GM19372 (cell line): ENCODE data around the gene SLC66A1.
"Not testable (repeated sequence)": the region's sequence is repeated elsewhere in the genome, so short reads cannot be mapped to it uniquely, and the experiment has no call there.

Source experiments
- ATAC-seq: cut with Tn5 transposase; IDR thresholded peaks from one replicate; pipeline ENCODE4 v1.9.1; 2021; ENCODE audit warnings: mild to moderate bottlenecking, low read depth, moderate library complexity; ENCODE audit not compliant: unreplicated experiment

SLC66A1 gene

DNA sequence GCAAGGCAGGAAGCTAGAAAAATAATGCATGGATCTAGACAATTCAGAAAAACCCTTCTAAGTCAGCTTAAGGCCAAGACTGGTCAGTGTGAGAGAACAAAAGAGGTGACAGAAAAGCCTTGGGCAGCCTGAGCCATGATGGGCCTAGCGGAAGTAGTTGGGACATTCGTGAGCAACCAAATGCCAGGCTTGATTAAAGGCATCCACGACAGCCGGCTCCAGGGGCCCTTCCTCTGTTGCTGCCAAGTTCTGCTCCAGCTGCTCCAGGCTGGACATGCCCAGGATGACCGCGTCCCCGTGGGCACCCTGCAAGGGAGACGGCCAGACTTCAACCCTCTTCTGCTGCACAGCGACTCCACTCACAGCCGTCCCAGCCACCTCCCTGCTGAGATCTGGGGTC, 8.0 kb upstream of the SLC66A1 start:
- ATAC-seq, result not testable (repeated sequence)

DNA sequence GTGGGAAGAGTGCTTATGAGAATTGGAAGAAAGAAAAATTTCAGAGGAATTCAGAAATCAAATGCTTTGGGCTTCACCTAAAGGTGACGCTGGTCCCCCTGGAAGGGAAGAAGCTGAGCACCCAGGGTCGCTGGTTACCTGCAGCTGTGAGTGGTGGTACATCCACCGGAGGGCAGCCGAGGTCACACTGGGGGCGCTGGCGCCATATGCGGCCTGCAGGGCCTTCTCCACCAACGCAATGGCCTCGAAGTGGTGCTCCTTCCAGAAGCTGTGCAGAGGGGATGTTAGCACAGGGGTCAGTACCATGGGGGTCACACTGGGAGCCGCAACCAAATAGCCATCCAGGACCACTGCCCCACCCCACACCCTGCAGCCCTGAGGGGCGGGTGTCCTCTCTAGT, 6.2 kb upstream of the SLC66A1 start:
- ATAC-seq, result no peak

DNA sequence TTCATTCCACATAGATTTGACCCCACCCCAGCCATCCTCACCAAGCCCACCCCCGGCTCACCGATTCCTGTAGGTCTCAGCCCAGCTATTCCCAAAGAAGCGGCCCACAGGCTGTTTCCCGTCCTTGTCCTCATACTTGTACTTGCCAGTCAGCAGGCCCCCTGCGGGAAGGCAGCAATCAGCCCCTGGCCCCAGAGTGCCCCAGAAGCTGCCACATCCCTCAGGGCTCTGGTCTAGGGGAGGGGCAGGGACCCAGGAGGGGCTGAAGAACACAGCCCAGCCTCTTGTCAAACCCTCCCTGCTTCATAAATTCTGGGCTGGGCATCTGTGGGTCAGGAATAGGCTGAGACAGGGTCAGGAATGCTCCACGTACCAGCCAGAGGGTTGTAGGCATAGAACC, 5.2 kb upstream of the SLC66A1 start:
- no peak for ATAC-seq

DNA sequence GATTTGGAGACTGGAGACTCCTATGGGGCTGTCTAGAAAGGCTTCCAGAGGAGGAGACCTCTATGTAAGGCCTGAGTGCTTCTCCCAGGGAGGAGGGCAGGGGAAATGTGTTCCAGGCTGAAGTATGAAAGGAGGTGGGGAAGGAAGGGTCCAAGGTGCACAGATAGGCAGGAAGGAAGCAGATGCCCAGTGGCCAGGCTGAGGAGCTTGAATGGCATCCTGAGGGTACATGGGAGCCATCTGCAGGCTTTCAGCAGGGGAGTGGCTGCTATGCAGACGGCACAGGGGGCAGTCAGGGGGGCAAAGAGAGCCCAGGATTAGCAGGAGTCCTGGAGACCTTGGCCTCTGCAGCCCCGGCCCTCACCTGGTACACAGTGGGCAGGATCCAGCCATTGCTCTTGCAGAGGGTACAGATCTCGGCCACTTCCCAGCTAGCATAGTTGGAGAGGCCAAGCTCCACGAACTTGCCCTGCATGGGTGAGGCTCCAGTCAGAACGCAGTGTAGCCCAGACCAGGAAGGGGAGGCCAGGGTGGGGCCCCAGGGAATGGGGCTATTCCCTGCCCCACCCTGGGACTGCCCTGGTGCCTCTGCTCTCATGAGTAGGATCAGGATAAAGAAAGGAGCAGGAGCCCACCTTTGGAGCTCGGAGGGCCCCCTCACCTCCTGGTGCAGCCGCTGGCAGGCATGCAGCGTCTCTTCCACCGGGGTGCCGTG, 4.2 kb upstream of the SLC66A1 start:
- no peak for ATAC-seq

DNA sequence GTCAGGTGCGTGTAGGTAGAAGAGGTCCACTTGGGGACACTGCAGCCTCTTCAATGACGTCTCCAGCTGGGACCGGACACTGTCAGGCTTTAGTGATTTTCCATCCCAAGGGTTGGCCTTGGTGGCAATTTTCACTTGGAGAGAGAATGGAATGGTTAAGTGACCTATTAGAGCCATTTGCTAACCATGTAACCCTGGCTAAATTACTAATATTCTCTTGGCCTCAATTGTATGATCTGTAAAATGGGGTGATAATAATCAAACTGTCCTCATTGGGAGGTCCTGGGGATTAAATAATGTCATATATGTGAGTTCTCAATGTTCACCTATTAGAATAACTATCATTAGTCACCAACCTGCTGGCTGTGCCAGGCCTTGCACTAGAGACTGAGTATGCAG, 3.6 kb upstream of the SLC66A1 start:
- no peak for ATAC-seq

DNA sequence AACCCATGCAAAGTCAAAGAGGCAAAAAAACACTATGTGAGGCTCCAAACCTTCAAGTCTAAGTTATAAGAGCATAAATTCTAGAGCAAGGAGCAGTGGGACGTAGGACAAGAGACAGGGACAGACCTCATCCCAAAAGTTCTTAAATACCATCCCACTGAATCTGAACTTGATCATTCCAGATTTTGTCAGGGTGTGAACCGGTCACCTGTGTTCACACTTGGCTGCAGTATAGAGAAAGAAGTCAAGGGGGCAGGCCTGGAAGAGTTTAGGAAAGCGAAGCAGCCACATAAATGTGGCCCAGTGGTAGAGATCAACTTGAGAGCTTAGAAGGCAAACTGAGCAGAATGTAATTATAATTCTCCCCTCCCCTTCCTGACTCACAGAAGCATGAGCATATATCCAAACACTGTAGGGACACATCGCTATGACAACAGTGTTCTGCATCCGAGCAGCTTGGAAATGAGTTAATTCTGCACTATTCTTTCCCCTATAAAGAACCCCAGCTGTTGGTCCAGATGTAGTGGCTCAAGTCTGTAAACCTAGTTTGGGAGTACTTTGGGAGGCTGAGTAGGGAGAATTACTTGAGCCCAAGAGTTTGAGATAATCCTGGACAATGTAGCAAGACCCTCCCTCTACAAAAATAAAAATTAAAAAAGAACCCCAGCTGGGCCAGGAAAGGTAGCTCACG, 2.9 kb upstream of the SLC66A1 start:
- ATAC-seq, result no peak

DNA sequence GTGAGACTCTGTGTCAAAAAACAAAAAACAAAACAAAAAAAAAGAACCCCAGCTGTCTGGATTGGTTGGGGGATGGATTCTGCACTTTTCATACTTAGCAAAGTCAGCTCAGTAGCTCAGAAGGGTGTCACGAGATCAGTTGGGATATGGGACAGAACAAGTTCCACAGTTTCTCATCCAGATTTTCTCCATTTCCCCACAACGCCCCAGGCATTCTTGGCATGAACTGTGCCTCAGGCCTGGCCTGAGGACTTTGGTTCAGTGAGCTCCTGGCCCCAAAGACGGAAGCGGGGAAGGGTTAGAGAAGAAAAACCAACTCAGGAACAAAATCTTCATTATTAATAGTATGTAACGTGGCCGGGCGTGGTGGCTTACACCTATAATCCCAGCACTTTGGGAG, 2.1 kb upstream of the SLC66A1 start:
- ATAC-seq, result no peak

DNA sequence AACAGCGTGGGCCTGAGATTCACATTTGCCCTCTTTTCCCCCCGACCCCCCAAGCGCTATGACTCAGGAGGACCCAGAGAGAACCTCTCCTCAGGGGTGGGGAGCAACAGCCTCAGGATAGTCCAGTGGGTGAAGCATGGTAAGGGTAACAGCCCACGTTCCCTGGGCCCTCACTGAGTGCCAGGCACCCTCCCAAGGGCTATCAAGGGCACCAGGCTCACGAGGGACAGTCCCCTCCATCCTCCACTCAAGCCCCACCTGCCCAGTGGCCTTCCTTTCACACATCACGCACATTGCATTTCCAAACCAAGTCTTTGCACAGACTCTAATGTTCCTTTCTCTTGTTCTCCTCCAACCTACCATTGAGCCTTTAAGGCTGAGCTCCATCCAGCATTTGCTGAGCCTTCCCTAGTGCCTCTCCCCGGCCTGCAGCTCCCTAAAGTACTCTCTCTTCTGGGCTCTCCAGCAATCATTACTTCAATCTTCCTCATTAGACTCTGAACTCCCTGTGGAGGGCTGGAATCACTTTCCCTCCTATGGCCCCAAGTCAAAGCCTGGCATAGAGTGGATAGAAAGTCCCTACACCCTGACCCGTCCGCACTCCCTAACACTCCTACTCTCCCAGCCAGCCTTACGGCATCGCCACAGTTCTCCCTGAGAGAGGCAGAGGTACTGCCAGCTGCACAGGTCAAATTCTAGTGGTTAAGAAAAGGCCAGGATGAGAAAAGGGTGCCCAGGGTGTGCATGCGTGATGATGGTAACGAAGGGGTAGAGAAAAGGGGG, 1.2 kb upstream of the SLC66A1 start:
- ATAC-seq, result no peak

DNA sequence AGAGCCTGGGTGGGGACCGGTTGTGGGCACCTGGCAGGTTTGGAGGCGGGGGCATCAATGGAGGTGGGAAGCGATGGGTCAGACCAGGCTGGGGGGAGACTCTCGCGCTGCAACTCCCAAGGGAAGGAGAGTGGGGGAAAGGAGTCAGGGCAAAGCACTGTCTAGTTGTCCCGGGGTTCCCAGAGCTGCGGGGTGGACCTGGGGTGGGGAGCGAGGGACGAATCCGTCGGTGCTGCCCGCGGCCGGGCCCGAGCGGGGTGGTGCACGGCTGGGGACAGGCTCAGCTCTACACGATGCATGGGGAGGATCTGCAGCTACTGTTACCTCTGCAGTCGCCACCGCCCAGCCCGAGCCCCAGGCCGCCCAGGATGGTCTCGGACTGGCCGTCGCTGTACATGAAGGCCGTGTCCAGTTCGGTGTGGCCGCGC, 609 bp upstream of the SLC66A1 start:
- ATAC-seq, result no peak

DNA sequence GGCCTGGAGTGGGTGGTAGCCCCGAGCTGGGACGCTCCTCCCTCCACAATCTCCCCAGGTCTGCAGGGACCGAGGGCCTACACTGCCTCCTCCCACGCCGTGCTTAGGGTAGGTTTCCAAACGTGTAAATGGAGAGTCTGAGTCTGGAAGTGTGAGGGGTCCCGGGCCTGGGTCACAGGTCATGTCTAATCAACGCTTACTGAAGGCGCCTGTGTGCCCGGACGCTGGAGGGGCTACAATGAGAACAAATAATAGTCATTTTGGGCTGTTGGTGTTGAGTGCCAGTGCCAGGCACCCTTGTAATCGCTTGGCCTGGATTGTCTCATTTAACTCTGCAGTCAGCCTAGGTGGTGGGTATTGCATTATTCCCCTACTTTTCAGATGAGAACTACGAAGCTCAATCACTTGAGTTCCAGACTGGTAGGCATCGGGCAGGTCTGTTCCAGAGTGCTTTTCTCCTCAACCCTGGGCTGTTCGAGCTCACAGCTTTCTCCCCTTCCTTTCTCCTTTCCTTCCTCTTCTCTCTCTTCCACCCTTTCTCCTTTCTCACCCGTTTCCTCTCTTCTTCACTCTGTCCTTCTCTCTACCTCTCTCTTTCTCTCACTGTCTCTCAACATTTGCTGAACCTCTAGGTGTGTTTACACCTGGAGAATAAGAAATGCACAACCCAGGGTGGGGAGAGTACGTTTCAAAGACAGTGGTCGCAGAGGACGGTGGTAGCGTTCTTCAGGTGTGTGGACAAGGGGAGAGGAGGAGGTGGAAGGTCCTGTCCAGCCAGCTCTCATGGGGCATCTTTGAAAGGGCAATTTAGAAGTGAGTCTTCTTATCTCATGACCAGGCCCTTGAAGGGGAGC, 883 bp downstream of the SLC66A1 start:
- ATAC-seq, result no peak

DNA sequence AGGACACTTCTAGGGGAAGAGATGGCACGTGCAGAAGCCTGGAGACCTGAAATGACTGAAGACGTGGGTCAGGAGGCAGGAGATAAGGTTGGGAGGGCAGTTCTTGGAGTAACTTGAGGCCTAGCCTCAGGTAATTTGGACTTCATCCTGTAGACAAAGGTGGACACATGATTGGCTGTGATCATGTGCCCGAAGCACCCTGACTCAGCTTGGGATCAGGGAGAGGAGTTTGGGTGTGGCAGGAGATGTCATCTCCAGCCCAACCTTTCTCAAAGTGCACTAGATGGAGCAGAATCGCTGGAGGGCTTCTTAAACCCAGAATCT, 1.5 kb downstream of the SLC66A1 start:
- ATAC-seq, result no peak

DNA sequence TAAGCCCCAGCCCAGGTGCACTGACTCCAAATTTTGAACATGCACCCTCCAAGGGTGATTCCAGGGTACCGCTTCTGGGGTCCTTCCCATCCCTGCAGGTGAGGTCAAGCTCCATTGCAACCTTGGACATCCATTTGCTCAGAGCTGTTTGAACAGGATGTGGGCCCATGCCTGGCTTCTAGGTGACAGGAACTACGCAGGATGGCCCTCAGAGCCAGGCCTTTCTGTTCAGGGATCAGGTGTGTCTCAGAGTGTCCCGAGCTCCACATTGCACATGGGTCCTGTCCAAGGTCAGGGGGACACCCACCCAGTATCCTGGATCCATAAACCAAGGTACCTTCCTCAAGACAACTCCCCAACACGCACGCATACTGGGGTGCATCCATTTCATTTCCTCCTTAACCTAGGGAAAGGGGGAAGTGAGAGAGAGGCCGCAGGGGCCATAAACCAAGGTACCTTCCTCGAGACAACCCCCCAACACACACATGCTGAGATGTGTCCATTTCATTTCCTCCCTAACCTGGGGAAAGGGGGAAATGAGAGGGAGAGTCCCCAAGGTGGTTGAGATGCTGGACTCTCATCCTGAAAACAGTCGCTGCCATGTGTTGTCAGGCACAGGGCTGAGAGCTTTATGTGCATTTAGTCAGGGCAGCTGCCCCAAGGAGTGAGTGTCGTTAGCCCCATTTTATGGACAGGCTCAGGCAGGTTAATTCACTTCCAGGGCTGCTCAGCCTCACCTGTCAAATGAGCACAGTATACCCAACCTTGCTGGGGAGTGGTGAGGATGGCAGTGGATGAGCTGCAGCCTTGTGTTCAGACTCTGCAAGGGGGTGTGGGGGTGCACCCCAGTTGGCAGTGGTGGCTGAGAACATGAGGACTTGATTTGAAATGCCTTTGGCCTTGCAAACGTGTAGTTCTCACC, 2.1 kb downstream of the SLC66A1 start:
- ATAC-seq, result no peak

DNA sequence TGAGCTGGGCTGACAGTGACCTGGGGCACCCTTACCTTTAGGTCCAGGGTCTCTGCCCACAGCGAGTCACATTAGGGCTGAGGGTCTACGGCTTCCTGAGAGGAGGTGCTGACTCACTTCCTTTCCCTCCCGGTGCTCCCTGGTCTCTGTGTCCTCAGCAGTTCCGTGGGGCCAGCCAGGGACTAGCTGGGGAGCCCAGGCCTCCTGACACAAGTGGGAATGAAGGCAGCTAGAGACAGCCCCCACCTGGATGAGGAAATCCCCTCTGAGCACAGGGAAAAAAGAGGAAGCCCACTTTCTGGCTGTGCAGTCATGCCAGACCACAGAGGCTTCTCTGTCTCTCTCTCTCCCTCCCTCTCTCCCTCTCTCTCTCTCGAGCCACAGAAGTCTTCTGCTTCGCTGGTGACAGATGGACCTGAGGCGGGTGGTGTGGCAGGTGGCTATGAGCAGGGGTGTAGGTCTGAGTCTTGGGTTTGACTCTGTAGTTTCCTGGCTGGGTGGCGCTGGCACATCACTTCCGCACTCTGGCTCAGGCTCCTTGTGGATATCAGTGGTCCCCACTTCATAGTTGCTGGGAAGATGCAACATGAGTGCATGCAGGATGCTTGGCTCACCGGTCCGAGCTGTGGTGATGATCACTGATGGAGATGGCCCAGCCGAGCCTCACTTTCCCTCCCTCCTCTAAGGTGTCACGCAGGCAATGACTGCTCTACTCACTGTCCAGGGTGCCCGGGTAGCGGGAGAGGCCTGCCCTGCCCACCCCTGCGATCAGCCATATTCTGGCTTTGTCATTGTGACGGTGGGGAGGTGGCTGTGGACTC, 3.5 kb downstream of the SLC66A1 start:
- no peak for ATAC-seq

DNA sequence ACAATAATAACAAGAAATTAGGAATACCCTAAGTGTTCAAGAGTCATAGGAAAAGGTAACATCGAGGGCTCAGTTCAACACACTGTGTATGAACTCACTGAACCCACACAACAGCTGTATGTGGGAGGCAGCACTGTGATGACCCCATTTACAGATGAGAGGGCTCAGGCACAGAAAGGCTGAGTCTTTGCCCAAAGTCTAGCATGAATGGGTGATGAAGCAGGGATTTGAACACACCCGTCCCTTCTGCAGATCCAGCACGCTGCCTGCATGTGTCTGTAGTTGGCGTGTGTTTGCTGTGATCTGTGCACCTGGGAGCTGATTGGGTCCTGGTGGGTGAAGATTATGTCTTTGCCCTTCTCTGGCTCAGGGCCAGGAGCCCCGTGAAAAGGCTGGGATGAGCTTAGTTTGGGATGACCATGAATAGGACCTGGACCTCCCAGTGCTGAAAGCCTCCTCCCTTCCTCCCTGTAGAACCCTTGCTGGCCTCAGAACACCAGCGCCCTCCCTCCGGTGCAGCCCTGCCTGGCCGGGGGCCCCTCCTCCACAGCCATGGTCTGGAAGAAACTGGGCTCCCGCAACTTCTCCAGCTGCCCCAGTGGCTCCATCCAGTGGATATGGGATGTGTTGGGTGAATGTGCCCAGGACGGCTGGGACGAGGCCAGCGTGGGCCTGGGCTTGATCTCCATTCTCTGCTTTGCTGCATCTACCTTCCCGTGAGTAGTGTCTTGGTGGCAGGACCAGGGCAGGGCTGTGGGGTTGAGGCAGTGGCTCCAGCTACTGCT, 5.2 kb downstream of the SLC66A1 start:
- ATAC-seq, result no peak

DNA sequence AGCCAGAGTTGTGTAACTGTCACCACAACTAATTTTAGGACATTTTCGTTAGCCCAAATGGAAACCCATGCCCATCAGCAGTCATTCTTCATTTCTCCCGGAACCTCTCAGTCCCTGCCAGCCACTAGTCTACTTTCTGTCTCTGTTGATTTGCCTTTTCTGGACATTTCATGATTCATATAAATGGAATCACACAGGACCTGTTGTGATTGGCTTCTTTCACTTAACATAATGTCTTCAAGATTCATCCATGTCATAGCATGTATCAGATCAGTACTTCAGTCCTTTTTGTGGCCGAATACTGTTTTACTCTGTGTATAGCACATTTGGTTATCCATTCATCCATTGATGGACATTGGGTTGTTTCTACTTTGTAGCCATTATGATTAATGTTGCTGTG, 7.1 kb downstream of the SLC66A1 start:
- no peak for ATAC-seq

DNA sequence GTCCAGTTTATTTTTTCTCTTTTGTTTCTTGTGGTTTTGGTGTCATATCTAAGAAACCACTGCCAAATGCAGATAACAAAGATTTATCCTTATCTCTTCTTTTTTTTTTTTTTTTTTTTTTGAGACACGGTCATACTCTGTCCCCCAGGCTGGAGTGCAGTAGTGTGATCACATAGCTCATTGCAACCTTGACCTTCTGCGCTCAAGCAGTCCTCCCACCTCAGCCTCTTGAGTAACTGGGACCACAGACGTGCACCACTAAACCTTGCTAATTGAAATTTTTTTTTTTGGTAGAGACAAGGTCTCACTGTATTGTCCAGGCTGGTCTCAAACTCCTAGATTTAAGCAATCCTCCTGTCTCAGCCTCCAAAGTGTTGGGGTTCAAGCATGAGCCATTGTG, 8.9 kb downstream of the SLC66A1 start:
- no peak for ATAC-seq

DNA sequence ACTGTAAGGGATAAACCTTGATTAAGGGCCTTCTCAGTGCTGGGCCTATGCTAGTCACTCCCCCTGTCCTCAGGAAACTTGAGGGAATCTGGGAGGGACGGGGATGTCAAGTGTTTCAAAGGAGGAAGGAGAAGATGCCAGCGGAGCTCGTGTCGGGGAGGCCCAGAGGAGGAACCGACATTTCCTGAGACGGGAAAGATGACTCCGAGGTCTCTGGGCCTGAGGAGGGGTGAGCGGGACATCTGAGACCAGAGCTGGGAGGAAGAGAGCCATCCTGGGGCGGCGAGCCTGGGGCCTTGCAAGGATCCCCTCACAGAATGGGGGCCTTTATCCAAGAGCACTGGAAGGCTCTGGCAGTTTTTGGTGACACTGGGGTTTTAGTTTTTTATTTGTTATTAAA, 10.4 kb downstream of the SLC66A1 start:
- no peak for ATAC-seq

DNA sequence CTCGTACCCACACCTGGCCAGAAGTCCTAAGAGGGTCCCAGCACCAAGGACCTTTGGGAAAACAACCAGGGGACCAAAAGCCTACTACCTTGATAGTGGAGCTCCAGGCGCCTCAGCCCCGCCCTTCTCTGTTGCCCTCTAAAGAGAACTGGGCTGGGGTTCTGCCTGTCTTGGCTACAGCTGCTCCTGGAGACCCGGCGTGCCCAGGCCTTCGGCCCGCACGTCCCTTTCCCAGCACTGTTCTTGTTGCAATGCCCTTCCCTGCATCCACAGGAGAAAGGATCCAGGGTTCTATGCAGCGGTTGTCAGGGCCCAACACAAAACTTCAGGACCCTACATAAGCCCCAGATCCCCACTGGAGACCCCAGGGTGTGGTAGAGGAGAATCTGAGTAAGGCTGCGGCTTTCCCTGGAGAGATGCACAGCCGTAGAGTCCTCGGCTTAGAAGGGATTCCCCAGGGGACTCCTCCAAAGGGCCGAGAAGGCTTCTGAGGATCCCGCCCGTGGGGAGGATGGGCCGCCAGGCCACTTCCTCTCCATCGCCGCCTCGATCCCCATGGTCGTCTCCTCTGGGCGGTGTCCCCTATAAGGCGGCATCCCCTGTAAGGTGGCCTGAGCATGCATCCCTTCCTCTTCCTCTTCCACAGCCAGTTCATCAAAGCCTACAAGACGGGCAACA, 12.0 kb downstream of the SLC66A1 start:
- no peak for ATAC-seq
